A172 (cell line): Measurements from ENCODE around the gene GMCL1. TPM values are rescaled to one million over a fixed set of nuclear protein-coding genes. Genes with fewer than 3 reads are reported as not detected.

ENCODE experiments used
- DNase-seq: peaks from one replicate; pipeline ENCODE4 v3.0.0-alpha.2; 2015; ENCODE audit warnings: low spot score
- total RNA-seq: library from RNA; depleted of rRNA; stranded (reverse); fragments of >200 nt; shearing (Covaris generic); gene quantifications from 2 replicates; pipeline ENCODE4 v1.2.3, GENCODE V29; 2014; rRNA removed

The GMCL1 gene
- total RNA-seq, 1 experiment from 2014 or later, result 20.0 TPM

- no peak for DNase-seq
Measured at GRCh38 chr2:69926849-69927515, 97.5 kb downstream of the GMCL1 start.

Other genes with a start within 250 kb of the GMCL1 start
- gene AAK1, start 185.9 kb upstream of the GMCL1 start, total RNA-seq, result 44.7 and 48.1 TPM in 2 replicates
- gene ANXA4, start 87.5 kb upstream of the GMCL1 start, total RNA-seq, result 85.1 and 89.9 TPM in 2 replicates
- 92.3 and 168 TPM in 2 replicates for gene SNRNP27, start 64.3 kb downstream of the GMCL1 start, total RNA-seq
- gene MXD1, start 85.4 kb downstream of the GMCL1 start, total RNA-seq, result 2.2 TPM in 2 replicates
- gene ASPRV1, start 132.0 kb downstream of the GMCL1 start, total RNA-seq, result 0.10 TPM in 1 of 2 replicates, not detected in the other